22Rv1 (cell line): ENCODE measurements around the gene ST3GAL2.

Experiments
- ZFX ChIP-seq: fragments of 450-650 bp; IDR thresholded peaks from 2 replicates; pipeline ENCODE4 v1.6.1; 2017; ENCODE audit warnings: antibody characterized with exemption, borderline replicate concordance
- TF ChIP-seq, protein P1 (sequence below): fragments of 450-650 bp; IDR thresholded peaks from 2 replicates; pipeline ENCODE4 v1.5.1; 2017; ENCODE audit warnings: mild to moderate bottlenecking

DNA sequence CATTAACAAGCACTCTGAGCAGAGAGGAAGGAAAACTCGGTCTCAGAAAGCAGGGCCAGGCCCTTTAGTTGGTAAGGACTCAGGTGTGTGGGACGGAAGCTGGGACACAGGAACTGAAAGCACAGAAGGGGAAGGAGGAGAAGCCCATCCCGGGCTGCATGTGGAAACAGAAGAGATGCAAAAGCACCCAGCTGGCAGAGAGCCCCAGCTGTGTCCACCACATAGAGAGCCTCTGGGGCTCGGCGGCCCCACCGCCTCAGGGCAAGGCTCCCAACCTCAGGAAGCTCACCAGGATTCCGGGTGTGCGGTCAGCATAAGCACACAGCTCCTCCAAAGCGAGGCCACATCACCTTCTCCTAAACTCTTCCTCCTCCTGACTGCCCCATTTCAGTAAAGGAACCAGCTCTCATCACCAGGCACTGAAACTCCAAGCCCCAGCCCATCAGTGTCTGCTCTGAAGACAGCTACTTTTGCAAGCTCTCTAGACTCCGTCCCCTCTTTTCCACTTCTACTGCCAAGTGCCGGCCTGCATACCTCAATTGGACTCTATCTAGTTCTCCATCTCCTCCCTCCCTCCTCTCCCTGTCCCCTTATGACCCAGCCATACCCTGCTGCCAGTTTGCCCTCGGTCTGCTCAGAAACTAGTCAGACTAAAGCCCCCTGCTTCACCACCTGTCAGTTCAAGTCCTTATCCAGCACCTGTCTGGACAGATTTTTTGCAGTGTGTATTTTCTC, 6.0 kb downstream of the ST3GAL2 start:
- TF ChIP-seq, protein P1, sequence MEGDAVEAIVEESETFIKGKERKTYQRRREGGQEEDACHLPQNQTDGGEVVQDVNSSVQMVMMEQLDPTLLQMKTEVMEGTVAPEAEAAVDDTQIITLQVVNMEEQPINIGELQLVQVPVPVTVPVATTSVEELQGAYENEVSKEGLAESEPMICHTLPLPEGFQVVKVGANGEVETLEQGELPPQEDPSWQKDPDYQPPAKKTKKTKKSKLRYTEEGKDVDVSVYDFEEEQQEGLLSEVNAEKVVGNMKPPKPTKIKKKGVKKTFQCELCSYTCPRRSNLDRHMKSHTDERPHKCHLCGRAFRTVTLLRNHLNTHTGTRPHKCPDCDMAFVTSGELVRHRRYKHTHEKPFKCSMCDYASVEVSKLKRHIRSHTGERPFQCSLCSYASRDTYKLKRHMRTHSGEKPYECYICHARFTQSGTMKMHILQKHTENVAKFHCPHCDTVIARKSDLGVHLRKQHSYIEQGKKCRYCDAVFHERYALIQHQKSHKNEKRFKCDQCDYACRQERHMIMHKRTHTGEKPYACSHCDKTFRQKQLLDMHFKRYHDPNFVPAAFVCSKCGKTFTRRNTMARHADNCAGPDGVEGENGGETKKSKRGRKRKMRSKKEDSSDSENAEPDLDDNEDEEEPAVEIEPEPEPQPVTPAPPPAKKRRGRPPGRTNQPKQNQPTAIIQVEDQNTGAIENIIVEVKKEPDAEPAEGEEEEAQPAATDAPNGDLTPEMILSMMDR: no peak
- no peak for TF ChIP-seq ZFX
